H1 (cell line): ENCODE data around the gene MIS18A. TPM values are rescaled to one million over a fixed set of nuclear protein-coding genes. Genes with fewer than 3 reads are reported as not detected.

Experiments used
- CTCF ChIA-PET: fragments of 300-600 bp; sonication (Branson Sonifier 250); formaldehyde crosslinking; loops from one replicate; lab custom pipeline; 2021; ENCODE audit not compliant: partially characterized antibody; lab: Charles Lee
- POLR2A ChIA-PET: fragments of 300-600 bp; sonication (Branson Sonifier 250); formaldehyde crosslinking; loops from one replicate; lab custom pipeline; 2021; ENCODE audit warnings: inconsistent platforms; ENCODE audit not compliant: partially characterized antibody; lab: Charles Lee
- DNase-seq, 2 experiments: peaks; one replicate each; pipeline versions ENCODE4 v3.0.0 to v3.0.0-alpha.2; 2010 to 2022; ENCODE audit warnings: low spot score in 2 of 2, low read depth in 1 of 2, mixed read lengths in 1 of 2
- FAIRE-seq: peaks from 2 replicates; lab custom pipeline; 2011; peaks lifted over from hg19 to GRCh38; lab: Jason Lieb, UNC
- H2AFZ ChIP-seq: 2 replicates; pipeline ENCODE4 v1.8.1; 2012; ENCODE audit warnings: low read length, inconsistent platforms
- H2AK5ac ChIP-seq: 2 replicates; pipeline ENCODE4 v1.6.1; 2013; ENCODE audit warnings: low read depth, low read length
- H2BK120ac ChIP-seq: replicated peaks from 2 replicates; pipeline ENCODE3; 2013; ENCODE audit warnings: low read depth, low read length, inconsistent platforms
- H2BK12ac ChIP-seq: 2 replicates; pipeline ENCODE4 v1.6.1; 2013; ENCODE audit warnings: low read depth, low read length
- H2BK15ac ChIP-seq: 2 replicates; pipeline ENCODE4 v1.6.1; 2013; ENCODE audit warnings: low read length
- H2BK20ac ChIP-seq: 2 replicates; pipeline ENCODE4 v1.6.1; 2013; ENCODE audit warnings: low read length
- H2BK5ac ChIP-seq: 2 replicates; pipeline ENCODE4 v1.6.1; 2013; ENCODE audit warnings: low read depth, low read length
- H3K14ac ChIP-seq: 2 replicates; pipeline ENCODE4 v1.6.1; 2013; ENCODE audit warnings: inconsistent platforms; ENCODE audit not compliant: insufficient read length
- H3K18ac ChIP-seq: 2 replicates; pipeline ENCODE4 v1.6.1; 2013; ENCODE audit warnings: low read length; ENCODE audit errors: extremely low read depth
- H3K23ac ChIP-seq: 2 replicates; pipeline ENCODE4 v1.6.1; 2013; ENCODE audit warnings: inconsistent platforms; ENCODE audit not compliant: insufficient read length
- H3K23me2 ChIP-seq: 2 replicates; pipeline ENCODE4 v1.6.1; 2013; ENCODE audit warnings: low read depth, low read length
- H3K27ac ChIP-seq: 2 replicates; pipeline ENCODE4 v1.6.1; 2011; ENCODE audit warnings: low read depth, low read length, inconsistent platforms
- H3K27me3 ChIP-seq, 4 experiments: replicated peaks in 1 of 4; 1 replicate in 1 of 4; 2 replicates in 3 of 4; pipeline versions ENCODE4 v1.6.1 to v1.8.1; 2011 to 2013; ENCODE audit warnings: low read length in 3 of 4, mild to moderate bottlenecking in 3 of 4, inconsistent platforms in 2 of 4, mixed read lengths in 2 of 4, moderate library complexity in 1 of 4; ENCODE audit not compliant: control insufficient read depth in 3 of 4, insufficient read depth in 3 of 4; ENCODE audit errors: extremely low read depth in 1 of 4
- H3K36me3 ChIP-seq, 4 experiments: 2 replicates each; pipeline versions ENCODE4 v1.6.1 to v1.8.1; 2011 to 2013; ENCODE audit warnings: mild to moderate bottlenecking in 4 of 4, low read length in 3 of 4, moderate library complexity in 2 of 4, control low read depth in 1 of 4, inconsistent platforms in 1 of 4; ENCODE audit not compliant: insufficient read depth in 4 of 4, control insufficient read depth in 2 of 4
- H3K4ac ChIP-seq: replicated peaks from 2 replicates; pipeline ENCODE3; 2013; ENCODE audit warnings: low read length, low read depth, mixed read lengths, inconsistent platforms; ENCODE audit not compliant: insufficient read length
- H3K4me1 ChIP-seq, 4 experiments: replicated peaks in 1 of 4; 1 replicate in 1 of 4; 2 replicates in 3 of 4; pipeline versions ENCODE4 v1.6.1 to v1.8.1; 2011 to 2013; ENCODE audit warnings: low read length in 3 of 4, inconsistent platforms in 2 of 4, mixed read lengths in 1 of 4; ENCODE audit not compliant: insufficient read depth in 4 of 4, control insufficient read depth in 3 of 4
- H3K4me2 ChIP-seq, 2 experiments: 2 replicates each; pipeline versions ENCODE4 v1.6.1 to v1.8.1; 2011 to 2013; ENCODE audit warnings: low read depth in 2 of 2, low read length in 2 of 2, control low read depth in 1 of 2, inconsistent platforms in 1 of 2, mild to moderate bottlenecking in 1 of 2; ENCODE audit not compliant: insufficient read depth in 1 of 2
- H3K4me3 ChIP-seq, 4 experiments: fragments of 200-600, 300-600 bp in 1 of 4; sonication (generic), shearing (Covaris generic), sonication (Bioruptor Twin) in 1 of 4; 2 replicates each; pipeline versions ENCODE4 v1.5.1 to v1.8.1; 2011 to 2016; ENCODE audit warnings: low read length in 4 of 4, low read depth in 3 of 4, control low read depth in 2 of 4, inconsistent platforms in 2 of 4, mild to moderate bottlenecking in 2 of 4, mixed read lengths in 1 of 4, moderate library complexity in 1 of 4; ENCODE audit not compliant: insufficient read depth in 2 of 4; ENCODE audit errors: extremely low read depth in 1 of 4
- H3K56ac ChIP-seq: replicated peaks from 2 replicates; pipeline ENCODE3; 2013; ENCODE audit warnings: low read depth, mild to moderate bottlenecking, mixed read lengths, low read length, inconsistent platforms; ENCODE audit not compliant: insufficient read length
- H3K79me1 ChIP-seq: 2 replicates; pipeline ENCODE4 v1.6.1; 2013; ENCODE audit warnings: low read depth, low read length, control low read depth
- H3K79me2 ChIP-seq, 2 experiments: 2 replicates each; pipeline versions ENCODE4 v1.6.1 to v1.8.1; 2012 to 2013; ENCODE audit warnings: low read length in 2 of 2, mild to moderate bottlenecking in 2 of 2, inconsistent platforms in 1 of 2; ENCODE audit not compliant: insufficient read depth in 2 of 2, control insufficient read depth in 1 of 2
- H3K9ac ChIP-seq, 4 experiments: replicated peaks in 1 of 4; 1 replicate in 1 of 4; 2 replicates in 3 of 4; pipeline versions ENCODE4 v1.6.1 to v1.8.1; 2011 to 2013; ENCODE audit warnings: low read depth in 3 of 4, low read length in 3 of 4, control low read depth in 2 of 4, mild to moderate bottlenecking in 2 of 4, moderate library complexity in 2 of 4, inconsistent platforms in 1 of 4; ENCODE audit errors: extremely low read depth in 1 of 4
- H3K9me3 ChIP-seq, 2 experiments: 2 replicates each; pipeline versions ENCODE4 v1.6.1 to v1.8.1; 2012 to 2013; ENCODE audit warnings: mild to moderate bottlenecking in 2 of 2, moderate library complexity in 2 of 2, control low read depth in 1 of 2, inconsistent platforms in 1 of 2, low read depth in 1 of 2, low read length in 1 of 2, mixed read lengths in 1 of 2; ENCODE audit not compliant: insufficient read depth in 2 of 2
- H4K20me1 ChIP-seq, 2 experiments: replicated peaks in 1 of 2; 2 replicates each; pipeline versions ENCODE3 to v1.8.1; 2011 to 2013; ENCODE audit warnings: inconsistent platforms in 2 of 2, low read length in 2 of 2, mild to moderate bottlenecking in 1 of 2; ENCODE audit not compliant: insufficient read depth in 2 of 2, control insufficient read depth in 1 of 2
- H4K5ac ChIP-seq: 2 replicates; pipeline ENCODE4 v1.6.1; 2013; ENCODE audit warnings: low read length, low read depth, mixed read lengths, inconsistent platforms; ENCODE audit not compliant: insufficient read length
- H4K8ac ChIP-seq: 2 replicates; pipeline ENCODE4 v1.8.0; 2013; ENCODE audit warnings: mild to moderate bottlenecking, moderate library complexity, low read length, inconsistent platforms; ENCODE audit not compliant: insufficient read depth; ENCODE audit errors: extremely low read depth
- H4K91ac ChIP-seq: replicated peaks from 2 replicates; pipeline ENCODE3; 2013; ENCODE audit warnings: low read length, mixed read lengths, inconsistent platforms; ENCODE audit not compliant: insufficient read length
- ATF3 ChIP-seq: IDR thresholded peaks from 2 replicates; pipeline ENCODE4 v1.6.1; 2011; ENCODE audit warnings: low read depth, mild to moderate bottlenecking, low read length; ENCODE audit not compliant: insufficient read depth
- CEBPB ChIP-seq: IDR thresholded peaks from 2 replicates; pipeline ENCODE4 v1.6.1; 2012; ENCODE audit warnings: low read depth, low read length
- POU5F1 ChIP-seq: IDR thresholded peaks from 2 replicates; pipeline ENCODE4 v1.6.1; 2011; ENCODE audit warnings: low read depth, mild to moderate bottlenecking, low read length, moderate library complexity
- RFX5 ChIP-seq: IDR thresholded peaks from 2 replicates; pipeline ENCODE4 v1.6.1; 2011; ENCODE audit warnings: low read depth, low read length, improper control_type of control experiment, borderline replicate concordance
- SIX5 ChIP-seq: IDR thresholded peaks from 2 replicates; pipeline ENCODE4 v1.6.1; 2011; ENCODE audit warnings: mild to moderate bottlenecking, low read depth, low read length
- SRF ChIP-seq: IDR thresholded peaks from 2 replicates; pipeline ENCODE4 v1.6.1; 2011; ENCODE audit warnings: mild to moderate bottlenecking, low read depth, low read length, moderate library complexity
- WGBS, 2 experiments: shearing (Covaris generic) in 1 of 2; methylation state at CpG; one replicate each; pipeline versions ENCODE4 v1.1.6 to v1.1.7; 2013 to 2015; ENCODE audit warnings: low lambda C conversion rate in 2 of 2, mixed read lengths in 2 of 2, inconsistent platforms in 1 of 2, low coverage in 1 of 2, missing lambda C conversion rate in 1 of 2; ENCODE audit not compliant: insufficient replicate concordance in 2 of 2, insufficient coverage in 1 of 2, insufficient read length in 1 of 2; ENCODE audit errors: extremely low coverage in 1 of 2, missing lambda C conversion rate in 1 of 2; 5-methylcytosine and 5-hydroxymethylcytosine counted together
- polyA plus RNA-seq, 7 experiments: library from polyadenylated mRNA; depleted of rRNA in 3 of 7; stranded (reverse) in 5 of 7; unstranded in 2 of 7; fragments of >200 nt in 5 of 7; fragments of 200-250 nt in 2 of 7; gene quantifications; 1 replicate in 5 of 7; 2 replicates in 1 of 7; 4 replicates in 1 of 7; pipeline versions ENCODE4 v1.2.1 to v1.2.3, GENCODE V29; 2011 to 2013; ENCODE audit warnings: missing spikeins in 2 of 7, mixed read lengths in 2 of 7
- total RNA-seq: library from RNA; stranded (reverse); fragmentation: NEBNext Ultra II Directional; extraction: Animal tissue kit (Norgen Biotek cat#: 25700); gene quantifications from 2 replicates; pipeline ENCODE4 v1.2.1, GENCODE V29; 2021

Gene MIS18A
- total and polyA plus RNA-seq, 2 of the 8 experiments (the other 6 are each of a cell fraction or from before 2014, with no cell fraction given), result 28.9 to 53.0 TPM

GRCh38 chr21:32256251-32256650, 22.6 kb downstream of the MIS18A start:
- H3K36me3 ChIP-seq, result no peaks in the 10 kb centered on the region
- H3K56ac ChIP-seq, result no peak overlapping the region
- FAIRE-seq, result no peak
- no peak overlapping the region for H2AFZ ChIP-seq
- H3K4me1 ChIP-seq, result 0 out of 7 replicates have a peak, but pooled peaks cover 0 to 1% (median 0%) of the 10 kb centered on the region in 4 experiments
- no peak overlapping the region for H3K27ac ChIP-seq
- no peak overlapping the region for H4K91ac ChIP-seq
- no peak overlapping the region for H3K4me3 ChIP-seq
- ChIA-PET CTCF (interaction anchor here (0.6 to 6.7 kb wide), 10 partner anchors 8 to 470 kb away, joined by 3 to 46 read pairs (median 6); no protein-coding TSS in a partner anchor), POLR2A (no interaction called here)
- H2AK5ac ChIP-seq, result no peak overlapping the region
- no peak overlapping the region for H3K18ac ChIP-seq
- no peak overlapping the region for H2BK20ac ChIP-seq
- H3K4ac ChIP-seq, result no peak overlapping the region
- H2BK120ac ChIP-seq, result no peak overlapping the region
- no peak overlapping the region for H3K14ac ChIP-seq
- no peak overlapping the region for H4K8ac ChIP-seq
- H3K23ac ChIP-seq, result no peak overlapping the region
- H4K5ac ChIP-seq, result no peak overlapping the region
- no peaks in the 10 kb centered on the region for H3K79me2 ChIP-seq
- H3K9me3 ChIP-seq, result no peaks in the 10 kb centered on the region
- H2BK12ac ChIP-seq, result no peak overlapping the region
- no peaks in the 10 kb centered on the region for H3K27me3 ChIP-seq
- no peaks in the 10 kb centered on the region for H4K20me1 ChIP-seq
- no peak overlapping the region for H2BK15ac ChIP-seq
- H3K4me2 ChIP-seq, result no peak overlapping the region
- H3K9ac ChIP-seq, result no peak overlapping the region
- H3K79me1 ChIP-seq, result no peaks in the 10 kb centered on the region
- no peak for TF ChIP-seq SRF
- TF ChIP-seq RFX5, result no peak
- TF ChIP-seq SIX5, result no peak
- no peak for TF ChIP-seq POU5F1
- no peak for TF ChIP-seq CEBPB
- no peak for TF ChIP-seq ATF3
- no peak for DNase-seq
- H2BK5ac ChIP-seq, result no peak overlapping the region
- WGBS, 2 experiments, result 90% methylated on average over 12 of the region's 12 CpGs; no CpG with 5 or more reads in 1 of the 2 experiments
- H3K23me2 ChIP-seq, result peaks cover 1% of the 10 kb centered on the region; the same call in 1 of the 2 replicates
